OCI-LY1 (cell line): Measurements from ENCODE around the gene PCDH18.

Experiments
- EZH2 ChIP-seq: fragments of 200-600 bp; sonication (generic), shearing (Covaris generic); IDR thresholded peaks from 2 replicates; pipeline ENCODE4 v1.8.0; 2017; ENCODE audit warnings: borderline replicate concordance, mixed run types, mild to moderate bottlenecking, antibody characterized with exemption, low read length, moderate library complexity, mixed read lengths
- TF ChIP-seq, protein P1 (sequence below): fragments of 200-600 bp; sonication (generic), shearing (Covaris generic); IDR thresholded peaks from 2 replicates; pipeline ENCODE4 v1.5.1; 2017; ENCODE audit warnings: mild to moderate bottlenecking, antibody characterized with exemption, low read length, moderate library complexity, mixed read lengths

DNA sequence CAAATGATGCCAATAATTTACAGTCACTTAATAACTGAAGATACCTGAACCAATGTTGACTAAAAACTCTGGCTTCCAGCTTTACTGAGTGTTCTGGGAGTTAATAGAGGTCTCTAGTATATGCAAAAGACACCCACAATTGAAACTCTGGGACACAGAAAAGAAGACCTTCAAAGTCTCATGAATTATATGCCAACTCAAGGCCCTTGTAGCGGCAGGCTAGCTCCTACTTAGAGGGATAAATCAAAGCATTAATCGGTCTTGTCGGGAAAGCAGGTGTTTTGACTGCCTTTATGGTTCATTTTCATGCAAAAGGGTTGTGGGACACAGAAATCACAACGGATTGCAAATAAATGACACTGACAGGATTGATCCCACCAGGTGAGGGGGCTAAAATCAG lies 55.9 kb downstream of the PCDH18 start:
- TF ChIP-seq, protein P1, sequence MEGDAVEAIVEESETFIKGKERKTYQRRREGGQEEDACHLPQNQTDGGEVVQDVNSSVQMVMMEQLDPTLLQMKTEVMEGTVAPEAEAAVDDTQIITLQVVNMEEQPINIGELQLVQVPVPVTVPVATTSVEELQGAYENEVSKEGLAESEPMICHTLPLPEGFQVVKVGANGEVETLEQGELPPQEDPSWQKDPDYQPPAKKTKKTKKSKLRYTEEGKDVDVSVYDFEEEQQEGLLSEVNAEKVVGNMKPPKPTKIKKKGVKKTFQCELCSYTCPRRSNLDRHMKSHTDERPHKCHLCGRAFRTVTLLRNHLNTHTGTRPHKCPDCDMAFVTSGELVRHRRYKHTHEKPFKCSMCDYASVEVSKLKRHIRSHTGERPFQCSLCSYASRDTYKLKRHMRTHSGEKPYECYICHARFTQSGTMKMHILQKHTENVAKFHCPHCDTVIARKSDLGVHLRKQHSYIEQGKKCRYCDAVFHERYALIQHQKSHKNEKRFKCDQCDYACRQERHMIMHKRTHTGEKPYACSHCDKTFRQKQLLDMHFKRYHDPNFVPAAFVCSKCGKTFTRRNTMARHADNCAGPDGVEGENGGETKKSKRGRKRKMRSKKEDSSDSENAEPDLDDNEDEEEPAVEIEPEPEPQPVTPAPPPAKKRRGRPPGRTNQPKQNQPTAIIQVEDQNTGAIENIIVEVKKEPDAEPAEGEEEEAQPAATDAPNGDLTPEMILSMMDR, result no peak
- no peak for TF ChIP-seq EZH2
